Activated CD4-positive, alpha-beta T cell treated with anti-CD3 and anti-CD28 coated beads, Interleukin-2, amount 10 ng/mL, durations not matched to agents 24 days and 14 days (primary cell): Measurements from ENCODE around the gene ZMAT2. TPM values are rescaled to one million over a fixed set of nuclear protein-coding genes. Genes with fewer than 3 reads are reported as not detected.
"Not testable (repeated sequence)": the region's sequence is repeated elsewhere in the genome, so short reads cannot be mapped to it uniquely, and the experiment has no call there.

Experiments
- DNase-seq: peaks from one replicate; pipeline ENCODE4 v3.0.0; 2022
- H3K27ac Mint-ChIP-seq: one replicate; pipeline ENCODE4 v1.8.0; 2022; ENCODE audit warnings: mild to moderate bottlenecking, mixed read lengths
- H3K27me3 Mint-ChIP-seq: one replicate; pipeline ENCODE4 v1.8.0; 2022; ENCODE audit warnings: mixed read lengths
- H3K36me3 Mint-ChIP-seq: one replicate; pipeline ENCODE4 v1.8.0; 2022; ENCODE audit warnings: low read depth, mild to moderate bottlenecking, mixed read lengths
- H3K4me1 Mint-ChIP-seq: one replicate; pipeline ENCODE4 v1.8.0; 2021; ENCODE audit warnings: mixed read lengths
- H3K4me3 Mint-ChIP-seq: one replicate; pipeline ENCODE4 v1.8.0; 2022; ENCODE audit warnings: mild to moderate bottlenecking, moderate library complexity, mixed read lengths
- H3K9me3 Mint-ChIP-seq: one replicate; pipeline ENCODE4 v1.8.0; 2021; ENCODE audit warnings: mixed read lengths
- intact Hi-C: fragments of 100-400 bp; cut with micrococcal nuclease; formaldehyde crosslinking; loops from one replicate; pipeline ENCODE4 v1.15.1; 2023
- total RNA-seq: library from RNA; stranded (reverse); gene quantifications from 2 replicates; pipeline ENCODE4 v1.2.3, GENCODE V29; 2022

Gene ZMAT2
- 67.1 and 67.2 TPM in 2 replicates for total RNA-seq

- no peaks in the 10 kb centered on the region for H3K9me3 Mint-ChIP-seq
- H3K27ac Mint-ChIP-seq, result peak within 1 kb of the TSS; percentile 96
- H3K4me3 Mint-ChIP-seq, result peak within 1 kb of the TSS; percentile 99
- intact Hi-C loops, result loop anchor here (1.0 to 10.0 kb wide), 6 partner anchors 9 to 586 kb away; partner anchors contain the start of genes APBB3, HARS1, HARS2 and IK
- peaks cover 24% of the 10 kb centered on the region for H3K4me1 Mint-ChIP-seq
- DNase-seq, result peak; percentile 98
- H3K27me3 Mint-ChIP-seq, result no peaks in the 10 kb centered on the region
- H3K36me3 Mint-ChIP-seq, result peaks cover 77% of the 10 kb centered on the region
Measured at GRCh38 chr5:140700177-140701144, at the start of gene ZMAT2. ZMAT2 (plus strand) TSS chr5:140700447; CDS start chr5:140700461, 14 bp downstream.

GRCh38 chr5:140658870-140659269, 41.4 kb upstream of the ZMAT2 start:
- no peak for DNase-seq
- intact Hi-C loops, result no loop called here
- H3K27me3 Mint-ChIP-seq, result no peaks in the 10 kb centered on the region
- no peaks in the 10 kb centered on the region for H3K4me1 Mint-ChIP-seq
- H3K27ac Mint-ChIP-seq, result no peak overlapping the region
- H3K4me3 Mint-ChIP-seq, result no peak overlapping the region
- no peaks in the 10 kb centered on the region for H3K9me3 Mint-ChIP-seq
- H3K36me3 Mint-ChIP-seq, result peaks cover 71% of the 10 kb centered on the region

- intact Hi-C loops, H3K27ac Mint-ChIP-seq, H3K4me1 Mint-ChIP-seq, H3K27me3 Mint-ChIP-seq, DNase-seq, H3K9me3 Mint-ChIP-seq, H3K4me3 Mint-ChIP-seq: not testable (repeated sequence)
- peaks cover 63% of the 10 kb centered on the region for H3K36me3 Mint-ChIP-seq
Measured at GRCh38 chr5:140660371-140660770, 39.9 kb upstream of the ZMAT2 start.

- no peaks in the 10 kb centered on the region for H3K27me3 Mint-ChIP-seq
- peaks cover 70% of the 10 kb centered on the region for H3K36me3 Mint-ChIP-seq
- intact Hi-C loops, result loop anchor here (1.0 kb wide), 5 partner anchors 17 to 100 kb away; partner anchors contain the start of genes APBB3, HARS1, HARS2 and IK
- peak overlapping the region; percentile 100 for H3K4me3 Mint-ChIP-seq
- H3K9me3 Mint-ChIP-seq, result no peaks in the 10 kb centered on the region
- H3K4me1 Mint-ChIP-seq, result peaks cover 26% of the 10 kb centered on the region
- no peak for DNase-seq
- peak overlapping the region; percentile 98 for H3K27ac Mint-ChIP-seq
Measured at GRCh38 chr5:140664030-140664358, 36.3 kb upstream of the ZMAT2 start.

GRCh38 chr5:140664359-140665119, 35.7 kb upstream of the ZMAT2 start, which contains the start of gene WDR55:
WDR55 (plus strand) TSS chr5:140664904; CDS start chr5:140664913, 9 bp downstream.
- peak; percentile 99 for DNase-seq
- H3K4me1 Mint-ChIP-seq, result peaks cover 26% of the 10 kb centered on the region
- peak within 1 kb of the TSS; percentile 100 for H3K4me3 Mint-ChIP-seq
- peak within 1 kb of the TSS; percentile 98 for H3K27ac Mint-ChIP-seq
- intact Hi-C loops, result loop anchor here (1.0 kb wide), 5 partner anchors 17 to 100 kb away; partner anchors contain the start of genes APBB3, HARS1, HARS2 and IK
- H3K27me3 Mint-ChIP-seq, result no peaks in the 10 kb centered on the region
- no peaks in the 10 kb centered on the region for H3K9me3 Mint-ChIP-seq
- H3K36me3 Mint-ChIP-seq, result peaks cover 70% of the 10 kb centered on the region

GRCh38 chr5:140671035-140671434, 29.2 kb upstream of the ZMAT2 start:
- H3K4me1 Mint-ChIP-seq, result peaks cover 20% of the 10 kb centered on the region
- DNase-seq, intact Hi-C loops, H3K4me3 Mint-ChIP-seq, H3K27ac Mint-ChIP-seq, H3K9me3 Mint-ChIP-seq, H3K27me3 Mint-ChIP-seq: not testable (repeated sequence)
- peaks cover 73% of the 10 kb centered on the region for H3K36me3 Mint-ChIP-seq

- no peak for DNase-seq
- Mint-ChIP-seq H3K4me1 (peaks cover 16% of the 10 kb centered on the region), H3K27ac (no peak overlapping the region), H3K36me3 (peaks cover 75% of the 10 kb centered on the region), H3K4me3 (no peak overlapping the region), H3K9me3 (no peaks in the 10 kb centered on the region), H3K27me3 (no peaks in the 10 kb centered on the region)
- intact Hi-C loops, result no loop called here
Measured at GRCh38 chr5:140671472-140672125, 28.6 kb upstream of the ZMAT2 start.

- H3K27me3 Mint-ChIP-seq, result no peaks in the 10 kb centered on the region
- DNase-seq, result no peak
- H3K27ac Mint-ChIP-seq, result no peak overlapping the region
- intact Hi-C loops, result no loop called here
- peaks cover 8% of the 10 kb centered on the region for H3K4me1 Mint-ChIP-seq
- peaks cover 74% of the 10 kb centered on the region for H3K36me3 Mint-ChIP-seq
- H3K9me3 Mint-ChIP-seq, result no peaks in the 10 kb centered on the region
- no peak overlapping the region for H3K4me3 Mint-ChIP-seq
Measured at GRCh38 chr5:140672455-140673186, 27.6 kb upstream of the ZMAT2 start.

- no peak within 1 kb of the TSS for H3K4me3 Mint-ChIP-seq
- H3K9me3 Mint-ChIP-seq, result no peaks in the 10 kb centered on the region
- intact Hi-C loops, result no loop called here
- peaks cover 8% of the 10 kb centered on the region for H3K4me1 Mint-ChIP-seq
- no peaks in the 10 kb centered on the region for H3K27me3 Mint-ChIP-seq
- H3K36me3 Mint-ChIP-seq, result peaks cover 74% of the 10 kb centered on the region
- H3K27ac Mint-ChIP-seq, result no peak within 1 kb of the TSS
- DNase-seq, result no peak
Measured at GRCh38 chr5:140673187-140673976, 26.9 kb upstream of the ZMAT2 start, which contains the start of gene DND1. DND1 (minus strand) TSS chr5:140673576; CDS start chr5:140673542, 34 bp downstream.

- Mint-ChIP-seq H3K4me1 (peaks cover 8% of the 10 kb centered on the region), H3K9me3 (no peaks in the 10 kb centered on the region), H3K36me3 (peaks cover 72% of the 10 kb centered on the region), H3K27me3 (no peaks in the 10 kb centered on the region), H3K4me3 (no peak overlapping the region), H3K27ac (no peak overlapping the region)
- intact Hi-C loops, result no loop called here
- no peak for DNase-seq
Measured at GRCh38 chr5:140674211-140674610, 26.0 kb upstream of the ZMAT2 start.

- Mint-ChIP-seq H3K4me1 (peaks cover 8% of the 10 kb centered on the region), H3K9me3 (no peaks in the 10 kb centered on the region), H3K4me3 (no peak overlapping the region), H3K27ac (no peak overlapping the region), H3K36me3 (peaks cover 72% of the 10 kb centered on the region), H3K27me3 (no peaks in the 10 kb centered on the region)
- DNase-seq, result no peak
- intact Hi-C loops, result no loop called here
Measured at GRCh38 chr5:140674629-140675028, 25.6 kb upstream of the ZMAT2 start.

GRCh38 chr5:140677947-140678346, 22.3 kb upstream of the ZMAT2 start:
- H3K4me3 Mint-ChIP-seq, result no peak overlapping the region
- intact Hi-C loops, result no loop called here
- H3K27me3 Mint-ChIP-seq, result no peaks in the 10 kb centered on the region
- peaks cover 8% of the 10 kb centered on the region for H3K4me1 Mint-ChIP-seq
- DNase-seq, result no peak
- peaks cover 74% of the 10 kb centered on the region for H3K36me3 Mint-ChIP-seq
- no peaks in the 10 kb centered on the region for H3K9me3 Mint-ChIP-seq
- H3K27ac Mint-ChIP-seq, result peak overlapping the region; percentile 75
